ENCODE results near the gene BRI3.

BRI3 gene, protein sequence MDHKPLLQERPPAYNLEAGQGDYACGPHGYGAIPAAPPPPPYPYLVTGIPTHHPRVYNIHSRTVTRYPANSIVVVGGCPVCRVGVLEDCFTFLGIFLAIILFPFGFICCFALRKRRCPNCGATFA

DNA sequence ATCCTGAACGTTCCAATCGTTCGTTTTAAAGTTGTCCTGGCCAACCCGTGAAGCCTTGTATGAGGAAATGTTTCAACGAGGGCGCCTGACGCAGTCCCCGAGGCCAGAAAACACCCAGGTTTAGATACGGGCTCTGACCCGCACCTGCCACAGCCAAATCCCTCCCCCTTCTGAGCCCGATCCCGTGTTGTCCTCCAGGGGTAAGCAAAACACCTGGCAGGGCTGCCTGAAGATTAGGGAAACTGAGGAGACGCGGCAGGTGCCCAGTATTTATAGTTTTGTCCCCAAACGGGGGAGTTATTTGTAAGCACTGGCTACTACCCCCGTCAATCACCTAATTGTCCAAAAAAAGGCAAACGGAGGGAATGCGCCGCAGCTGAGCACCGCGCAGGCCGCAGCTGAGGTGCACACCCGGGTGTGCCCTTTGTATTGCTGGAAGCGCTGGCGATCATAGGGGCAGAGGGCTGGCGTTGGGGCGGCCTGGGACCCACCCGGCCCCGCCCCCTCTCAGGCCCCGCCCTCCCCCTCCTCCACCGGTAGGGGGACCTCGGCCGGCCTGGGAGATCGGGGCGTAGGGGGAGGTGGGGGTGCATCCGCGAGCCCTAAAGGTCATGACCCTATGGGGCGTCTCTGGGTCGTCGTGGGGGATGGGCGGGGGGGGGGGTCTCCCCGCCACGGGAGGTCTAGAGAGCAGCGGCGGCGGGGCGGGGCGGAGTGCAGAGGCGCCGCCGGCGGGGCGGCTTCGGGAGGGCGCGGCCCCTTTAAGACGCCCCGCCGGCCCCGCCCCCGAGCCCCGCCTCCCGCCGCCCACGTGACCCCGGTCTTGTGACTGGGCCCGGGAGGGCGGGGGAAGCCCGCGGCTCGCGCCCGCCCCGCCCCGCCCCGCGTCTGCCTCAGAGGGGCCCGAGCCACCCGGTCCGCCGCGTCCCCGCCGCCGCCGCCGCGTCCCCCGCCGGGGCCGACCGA is at the start of gene BRI3:
Gene BRI3 (plus strand): TSS at position 896 of the 966 bp plus-strand sequence. CDS start 110 bp downstream, outside the sequence.
- DNase-seq = peak; percentile 94

DNA sequence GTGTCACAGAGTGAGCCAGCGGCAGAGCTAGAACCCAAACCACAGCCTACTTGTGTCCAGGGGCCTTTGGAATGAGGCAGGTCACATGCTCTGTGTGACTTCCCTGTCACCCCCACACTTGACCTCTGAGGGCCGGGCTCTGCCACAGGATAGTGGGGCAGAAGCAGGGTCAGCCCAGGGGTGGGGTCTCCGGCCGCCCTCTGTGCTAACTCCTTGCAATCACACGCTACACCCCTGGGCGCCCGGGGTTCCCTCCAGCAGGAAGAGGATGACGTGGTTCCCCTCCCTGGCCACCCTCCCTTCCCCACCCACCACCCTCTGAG is 49.3 kb upstream of the BRI3 start:
- DNase-seq = no peak

DNA sequence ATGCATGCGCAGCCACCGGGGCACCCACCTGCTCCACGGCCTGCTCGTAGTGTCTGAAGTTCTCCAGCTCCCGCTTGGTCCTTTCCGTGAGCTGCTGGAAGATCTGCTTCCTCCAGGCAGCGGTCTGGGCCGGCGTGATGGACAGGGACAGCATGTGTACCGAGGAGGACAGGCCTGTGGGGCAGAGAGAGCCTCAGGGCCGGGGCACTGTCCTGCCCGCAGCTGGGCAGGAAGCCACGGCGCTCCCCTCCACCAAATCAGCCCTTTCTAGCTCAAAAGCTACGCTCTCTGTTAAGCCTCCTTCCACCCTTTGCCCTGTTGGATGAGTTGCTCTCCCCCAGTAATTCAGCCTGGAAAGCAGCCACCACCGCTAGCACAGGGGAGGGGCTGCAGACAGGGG is 48.7 kb upstream of the BRI3 start:
- no peak for DNase-seq

GRCh38 chr7:98233219-98234070 is 48.0 kb upstream of the BRI3 start:
- no peak for DNase-seq

GRCh38 chr7:98234429-98235147 is 46.9 kb upstream of the BRI3 start:
- no peak for DNase-seq

DNA sequence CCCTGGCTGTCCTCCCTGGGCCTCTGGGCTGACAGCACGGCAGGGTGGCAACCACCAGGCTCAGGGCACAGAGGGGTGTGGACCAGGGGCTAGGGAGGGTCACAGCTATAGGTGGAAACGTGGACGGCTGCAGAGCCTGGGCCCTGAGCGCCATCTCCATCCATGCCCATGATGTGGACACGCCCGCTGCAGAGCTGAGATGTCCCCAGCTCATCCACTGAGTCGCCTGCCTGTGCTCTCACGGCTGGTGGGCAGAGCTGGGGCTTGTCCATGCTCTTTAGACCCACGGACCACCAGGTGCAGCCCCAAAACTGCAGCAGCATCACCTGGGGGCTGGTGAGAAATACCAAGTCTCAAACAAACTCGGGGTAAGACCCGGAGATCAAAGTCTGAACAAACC is 45.6 kb upstream of the BRI3 start:
- no peak for DNase-seq

DNA sequence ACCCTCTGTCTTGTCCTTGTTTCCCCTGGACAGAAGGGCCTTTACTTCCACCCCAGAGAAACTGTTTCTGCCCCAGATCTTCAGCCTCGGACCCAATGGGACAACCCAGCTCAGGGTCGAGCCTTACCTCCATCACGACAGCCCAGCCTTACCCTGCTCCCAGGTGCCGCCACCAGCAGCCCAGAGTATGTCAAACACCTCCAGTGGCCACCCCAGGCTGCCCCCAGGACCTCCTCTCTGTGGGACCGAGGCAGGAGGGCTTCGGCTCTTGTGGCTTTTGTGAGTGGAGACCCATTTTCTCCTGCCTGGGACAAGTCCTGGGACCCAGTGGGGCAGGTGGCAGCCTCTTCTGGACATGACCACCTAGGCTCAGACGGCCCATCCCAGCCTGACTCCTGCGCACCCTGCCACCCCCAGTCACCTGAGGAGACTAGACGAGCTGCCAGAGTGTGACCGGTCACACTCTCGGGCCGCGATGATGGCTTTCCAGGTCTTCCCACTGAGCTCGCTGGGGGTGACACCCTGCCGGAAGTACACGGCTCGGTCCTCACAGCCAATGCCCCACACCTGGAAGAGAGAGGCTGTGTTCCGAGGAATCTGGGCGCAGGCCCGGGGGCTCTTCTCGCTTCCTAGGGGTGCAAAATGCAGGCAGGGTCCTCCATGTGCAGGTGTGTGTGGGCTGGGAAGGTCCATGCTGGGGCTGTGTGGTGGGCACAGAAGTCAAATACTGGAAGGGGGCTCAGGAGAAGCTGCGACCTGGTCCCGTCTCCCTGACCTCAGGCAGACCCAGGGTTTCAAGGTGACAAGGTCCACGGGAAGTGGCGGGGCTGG is 44.9 kb upstream of the BRI3 start:
- no peak for DNase-seq

DNA sequence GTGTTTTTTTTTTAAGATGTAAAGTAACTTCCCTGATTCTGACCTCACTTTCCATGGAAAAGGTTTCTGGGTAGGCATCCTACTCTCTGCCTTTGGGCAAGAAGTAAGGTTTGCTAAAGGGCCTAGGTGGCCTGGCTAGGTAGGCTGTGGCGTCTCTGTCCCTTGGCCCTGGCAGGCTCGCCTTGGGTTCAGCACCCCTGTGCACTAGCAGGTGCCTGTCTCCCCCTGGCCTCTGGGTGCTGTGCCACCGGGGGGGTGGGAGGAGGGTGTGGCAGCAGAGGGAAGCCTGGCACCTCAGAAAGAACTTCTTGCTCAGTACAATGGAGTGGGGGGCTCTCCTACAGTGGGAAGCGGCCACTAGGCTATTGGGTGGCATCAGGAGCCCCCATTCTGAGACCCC is 43.4 kb upstream of the BRI3 start:
- DNase-seq = no peak

- peak; percentile 81 for DNase-seq
Measured at GRCh38 chr7:98238976-98239375, 42.5 kb upstream of the BRI3 start.

DNA sequence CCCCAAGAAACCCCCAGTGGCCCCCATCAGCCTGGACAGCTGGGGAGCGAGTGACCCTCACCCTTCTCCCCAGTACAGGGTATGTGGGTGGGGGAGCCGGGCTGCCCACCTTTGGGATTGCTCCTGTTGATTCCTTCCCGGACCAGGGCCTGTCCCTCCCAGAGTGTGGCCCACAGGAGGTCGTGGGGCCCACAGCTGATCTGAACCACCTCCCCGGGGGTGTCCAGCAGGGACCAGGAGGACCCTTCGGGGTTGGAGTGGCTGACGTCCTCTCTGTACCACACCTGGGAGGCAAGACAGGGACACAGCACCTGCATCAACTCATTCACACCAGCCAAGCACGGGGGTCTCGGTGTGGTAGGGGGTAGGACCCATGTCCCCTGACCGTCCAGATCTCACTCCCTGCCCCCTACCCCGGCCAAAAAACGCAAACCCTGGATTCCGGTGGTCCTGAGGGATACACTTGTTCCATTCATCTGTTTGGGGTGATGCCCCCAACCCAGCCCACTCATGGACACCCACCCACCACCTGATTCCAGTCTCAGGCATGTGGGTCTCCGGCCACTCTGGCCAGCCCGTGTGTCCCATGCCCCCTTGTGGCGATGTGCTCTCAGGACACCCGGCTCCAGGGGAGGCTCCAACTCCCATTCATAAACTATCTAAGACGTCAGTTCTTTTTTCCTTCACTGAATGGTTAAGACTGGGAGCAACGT is 40.4 kb upstream of the BRI3 start:
- DNase-seq = peak; percentile 75

DNA sequence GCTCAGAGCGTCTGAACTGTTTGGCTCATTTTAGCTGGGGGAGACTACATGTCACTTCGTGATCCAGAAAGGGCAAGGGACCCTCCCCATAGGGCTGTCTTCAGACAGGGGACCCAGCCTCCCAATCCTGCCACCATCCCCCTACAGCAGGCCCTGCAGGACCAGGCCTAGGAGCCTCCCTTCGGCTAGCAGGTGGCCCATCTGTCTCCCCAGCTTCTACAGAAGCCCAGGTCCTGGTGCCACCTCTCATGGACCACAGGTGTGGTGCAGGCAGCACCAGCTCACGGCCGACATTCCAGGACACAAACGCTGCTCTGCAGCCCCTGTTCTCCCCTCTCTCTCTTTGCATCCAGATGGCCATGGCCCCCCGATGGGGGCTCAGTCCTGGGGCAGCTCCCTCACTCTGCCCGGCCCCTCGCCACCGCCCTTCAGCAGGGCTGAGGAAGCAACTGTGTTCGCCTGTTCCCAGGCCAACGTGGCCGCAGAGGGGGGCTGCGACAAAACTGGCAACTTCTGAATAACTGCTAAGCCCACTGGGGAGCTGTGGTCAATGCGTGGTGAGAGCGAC is 39.7 kb upstream of the BRI3 start:
- no peak for DNase-seq

- DNase-seq = no peak
Measured at GRCh38 chr7:98242342-98242741, 39.1 kb upstream of the BRI3 start.

DNA sequence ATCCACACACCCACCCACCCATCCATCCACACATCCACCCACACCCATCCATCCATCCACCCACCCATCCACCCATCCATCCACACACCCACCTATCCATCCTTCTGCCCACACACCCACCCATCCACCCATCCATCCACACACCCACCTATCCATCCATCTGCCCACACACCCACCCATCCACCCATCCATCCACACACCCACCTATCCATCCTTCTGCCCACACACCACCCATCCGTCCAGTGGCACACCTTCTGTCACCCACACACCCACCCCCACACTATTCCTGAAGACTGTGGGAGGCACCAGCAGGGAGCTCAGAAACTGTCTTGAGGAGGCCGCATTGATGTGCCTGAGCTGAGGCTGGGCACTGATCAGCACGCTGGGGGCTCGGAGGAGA is 38.6 kb upstream of the BRI3 start:
- DNase-seq = no peak

DNA sequence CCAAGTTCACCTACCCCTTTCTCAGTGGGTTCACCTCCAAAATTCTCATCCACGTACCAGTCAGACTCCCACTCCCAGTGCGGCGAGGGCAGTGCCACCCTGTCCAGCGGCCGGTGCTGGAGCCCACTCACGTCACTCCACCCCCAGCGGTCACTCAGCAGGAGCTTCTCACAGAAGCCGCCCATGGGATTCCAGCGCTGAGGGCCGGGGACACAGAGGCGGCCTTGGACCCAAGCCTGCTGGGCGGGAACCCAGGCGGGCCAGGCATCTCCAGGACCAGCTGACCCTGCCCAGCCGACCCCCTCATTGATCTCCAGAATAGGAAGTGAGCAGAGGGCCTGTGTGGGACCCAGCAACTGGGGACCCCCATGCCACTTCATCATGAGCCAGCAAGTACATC is 36.6 kb upstream of the BRI3 start:
- no peak for DNase-seq

GRCh38 chr7:98248156-98248555 is 33.3 kb upstream of the BRI3 start:
- DNase-seq = no peak

GRCh38 chr7:98249106-98249505 is 32.4 kb upstream of the BRI3 start:
- DNase-seq = no peak

DNA sequence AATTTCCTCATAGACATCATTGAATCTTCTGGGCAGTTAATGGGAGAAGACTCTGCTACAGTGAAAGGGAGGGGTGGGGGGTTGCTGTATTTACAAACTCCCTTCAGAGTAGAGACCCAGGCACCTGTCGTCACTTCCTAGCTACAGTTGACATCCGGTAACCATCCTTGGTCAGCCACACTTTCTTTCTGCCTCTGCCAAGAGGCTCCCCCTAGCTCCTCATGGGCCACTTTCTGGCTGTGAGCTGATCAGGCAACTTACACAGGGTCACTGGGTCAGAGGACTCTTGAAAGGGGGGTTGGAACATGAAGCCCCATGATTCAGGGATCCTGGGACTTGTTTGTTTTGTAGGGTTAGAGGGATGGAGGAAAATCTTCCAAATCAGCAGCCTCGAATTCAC is 30.7 kb upstream of the BRI3 start:
- DNase-seq = no peak

- no peak for DNase-seq
Measured at GRCh38 chr7:98251231-98251600, 30.3 kb upstream of the BRI3 start.

GRCh38 chr7:98251601-98252424 is 29.7 kb upstream of the BRI3 start, which contains the start of gene TECPR1:
TECPR1 (minus strand) TSS chr7:98252232; CDS start chr7:98246146, 6,086 bp downstream.
- DNase-seq = peak; percentile 97

Measured in islet precursor cell (in vitro differentiated cells).